HepG2 (cell line): ENCODE results near the gene RUNDC1. TPM values are rescaled to one million over a fixed set of nuclear protein-coding genes. Genes with fewer than 3 reads are reported as not detected.
A peak's percentile ranks its signal among the peaks of the same experiment; 100 is the strongest.
"Not testable (repeated sequence)": the region's sequence is repeated elsewhere in the genome, so short reads cannot be mapped to it uniquely, and the experiment has no call there.

Experiments
- ATAC-seq: fragments of 200-7000 bp; cut with Tn5 transposase; 3 replicates; pipeline ENCODE4 v1.9.1; 2020; ENCODE audit warnings: mild to moderate bottlenecking, moderate library complexity
- BruUV-seq: library from RNA; stranded (reverse); fragments of 400-500 nt; replicated peaks from 2 replicates; lab custom pipeline; 2021; lab: Mats Ljungman, UMichigan
- CTCF ChIA-PET: fragments of 300-600 bp; formaldehyde crosslinking; extraction: SDS; loops from one replicate; lab custom pipeline; 2021; ENCODE audit warnings: low total read pairs, inconsistent platforms, low intra/inter-chr PET ratio; lab: Yijun Ruan, JAX
- POLR2A ChIA-PET: fragments of 350-600 bp; sonication (Branson Sonifier 250); formaldehyde crosslinking; loops from one replicate; lab custom pipeline; 2020; ENCODE audit warnings: antibody characterized with exemption, inconsistent platforms; lab: Yijun Ruan, JAX
- DNase-seq: peaks from one replicate; pipeline ENCODE4 v3.0.0-alpha.2; 2015; ENCODE audit warnings: low spot score
- FAIRE-seq: peaks from 3 replicates; lab custom pipeline; 2011; peaks lifted over from hg19 to GRCh38; lab: Jason Lieb, UNC
- H2AFZ ChIP-seq: one replicate; pipeline ENCODE4 v1.6.1; 2011; ENCODE audit warnings: low read length, inconsistent platforms
- H3K27ac ChIP-seq: fragments of 300-600 bp; 3 replicates; pipeline ENCODE4 v1.8.0; 2011; ENCODE audit warnings: mixed run types, mild to moderate bottlenecking, mixed read lengths, low read length, inconsistent platforms; ENCODE audit not compliant: insufficient read depth; ENCODE audit errors: extremely low read length
- H3K27me3 ChIP-seq, 2 experiments: fragments of 200-600 bp in 1 of 2; 2 replicates in 1 of 2; 3 replicates in 1 of 2; pipeline versions ENCODE4 v1.6.0 to v1.8.0; 2011; ENCODE audit warnings: low read length in 2 of 2, mild to moderate bottlenecking in 2 of 2, moderate library complexity in 2 of 2, inconsistent platforms in 1 of 2; ENCODE audit not compliant: insufficient read depth in 2 of 2, control insufficient read depth in 1 of 2
- H3K36me3 ChIP-seq, 2 experiments: fragments of 200-600 bp in 1 of 2; replicated peaks in 1 of 2; 2 replicates in 1 of 2; 3 replicates in 1 of 2; pipeline versions ENCODE4 v1.5.1 to v1.8.0; 2011; ENCODE audit warnings: low read length in 2 of 2, inconsistent platforms in 1 of 2; ENCODE audit not compliant: insufficient read depth in 2 of 2, control insufficient read depth in 1 of 2
- H3K4me1 ChIP-seq: 2 replicates; pipeline ENCODE4 v1.5.1; 2012; ENCODE audit warnings: low read length, inconsistent platforms; ENCODE audit not compliant: insufficient read depth
- H3K4me2 ChIP-seq: 2 replicates; pipeline ENCODE4 v1.6.0; 2011; ENCODE audit warnings: low read depth, low read length, inconsistent platforms
- H3K4me3 ChIP-seq, 3 experiments: fragments of 200-600 bp in 1 of 3; sonication (generic), shearing (Covaris generic) in 1 of 3; replicated peaks in 1 of 3; 2 replicates each; pipeline ENCODE4 v1.5.1; 2011 to 2016; ENCODE audit warnings: low read length in 3 of 3, inconsistent platforms in 2 of 3, low read depth in 2 of 3, mild to moderate bottlenecking in 2 of 3, control low read depth in 1 of 3, mixed read lengths in 1 of 3; ENCODE audit not compliant: insufficient read depth in 1 of 3
- H3K79me2 ChIP-seq: one replicate; pipeline ENCODE4 v1.6.1; 2011; ENCODE audit warnings: low read length, inconsistent platforms; ENCODE audit not compliant: insufficient read depth
- H3K9ac ChIP-seq: 2 replicates; pipeline ENCODE4 v1.6.0; 2011; ENCODE audit warnings: mild to moderate bottlenecking, low read depth, low read length, inconsistent platforms; ENCODE audit not compliant: insufficient read depth
- H3K9me3 ChIP-seq: 2 replicates; pipeline ENCODE4 v1.5.1; 2012; ENCODE audit warnings: mild to moderate bottlenecking, low read length
- H4K20me1 ChIP-seq: 2 replicates; pipeline ENCODE4 v1.6.0; 2011; ENCODE audit warnings: inconsistent platforms, mild to moderate bottlenecking, low read length, moderate library complexity; ENCODE audit not compliant: insufficient read depth
- SP140L ChIP-seq: sonication (generic); formaldehyde crosslinking; IDR thresholded peaks from 2 replicates; pipeline ENCODE4 v1.4.0; 2020; ENCODE audit warnings: missing genetic modification reagents, borderline replicate concordance
- ZNF292 ChIP-seq: sonication (generic); formaldehyde crosslinking; IDR thresholded peaks from 2 replicates; pipeline ENCODE4 v1.8.1; 2022; ENCODE audit warnings: mild to moderate bottlenecking, low read depth, missing genetic modification reagents, borderline replicate concordance
- ZNF563 ChIP-seq: sonication (generic); formaldehyde crosslinking; IDR thresholded peaks from 2 replicates; pipeline ENCODE4 v1.8.0; 2022; ENCODE audit warnings: mild to moderate bottlenecking, moderate library complexity, missing genetic modification reagents
- WGBS: methylation state at CpG from one replicate; pipeline ENCODE4 v1.1.6; 2017; ENCODE audit warnings: low lambda C conversion rate; 5-methylcytosine and 5-hydroxymethylcytosine counted together
- in situ Hi-C: cut with HindIII; loops from 2 replicates; pipeline ENCODE4 v1.10.0; 2017; ENCODE audit warnings: low pct_unique_long_range_greater_than_20kb; ENCODE audit not compliant: extremely low pct_ligation_motif_present
- intact Hi-C: fragments of 100-400 bp; cut with micrococcal nuclease; formaldehyde crosslinking; loops from one replicate; pipeline ENCODE4 v1.10.0; 2022; ENCODE audit not compliant: unreplicated experiment
- polyA plus RNA-seq, 8 experiments: library from polyadenylated mRNA; depleted of rRNA in 3 of 8; stranded (reverse) in 7 of 8; unstranded in 1 of 8; fragments of >200 nt; fragmentation: Illumina TruSeq in 4 of 8; extraction: Trizol in 4 of 8; gene quantifications; 2 replicates each; pipeline versions ENCODE4 v1.2.1 to v1.2.3, GENCODE V29; 2011 to 2016; ENCODE audit warnings: low read depth in 4 of 8, missing spikeins in 1 of 8, mixed read lengths in 1 of 8; ENCODE audit not compliant: insufficient read depth in 1 of 8
- total RNA-seq, 5 experiments: library from RNA; depleted of rRNA; stranded (reverse); fragments of >200 nt; fragmentation: Illumina TruSeq; extraction: Trizol; gene quantifications; 2 replicates each; pipeline ENCODE4 v1.2.3, GENCODE V29; 2016; ENCODE audit warnings: low read depth in 1 of 5
- TF ChIP-seq, protein P1 (sequence below): sonication (generic); formaldehyde crosslinking; IDR thresholded peaks from 2 replicates; pipeline ENCODE4 v1.5.0; 2020; ENCODE audit warnings: mild to moderate bottlenecking, missing genetic modification reagents, borderline replicate concordance
- TF ChIP-seq, protein P2 (sequence below): sonication (generic); formaldehyde crosslinking; IDR thresholded peaks from 2 replicates; pipeline ENCODE4 v1.9.0; 2022; ENCODE audit warnings: low read depth, missing genetic modification reagents

Gene RUNDC1
- total and polyA plus RNA-seq, 2 of the 13 experiments (the other 11 are each of a cell fraction or from before 2014, with no cell fraction given): 10.3 to 11.4 TPM

DNA sequence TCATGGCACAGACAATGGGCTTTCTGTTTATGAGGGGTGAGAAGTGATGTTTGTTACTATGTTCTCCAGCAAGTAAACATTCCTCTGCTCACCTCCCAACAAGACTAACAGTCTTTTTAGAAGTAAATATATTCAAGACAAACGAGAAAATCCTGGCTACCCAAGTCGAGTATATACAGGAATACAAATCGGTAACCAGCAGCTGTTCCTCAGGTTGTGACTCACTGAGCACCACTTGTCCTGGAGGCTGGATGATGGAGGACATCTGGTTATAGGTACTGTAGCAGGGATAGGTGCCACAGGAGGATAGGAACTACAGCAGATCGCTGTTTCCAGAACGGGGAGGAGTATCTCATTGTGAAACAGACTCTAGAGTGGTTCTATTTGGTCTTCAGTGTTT, 12.5 kb downstream of the RUNDC1 start:
- Histone ChIP-seq H3K4me1 (peaks cover 27% of the 10 kb centered on the region), H3K9ac (no peak overlapping the region), H3K4me3 (no peak overlapping the region), H3K27ac (no peak overlapping the region)
- no peak for TF ChIP-seq SP140L (CRISPR knock-in tag)
- TF ChIP-seq ZNF292 (CRISPR knock-in tag): no peak
- TF ChIP-seq, protein P1, sequence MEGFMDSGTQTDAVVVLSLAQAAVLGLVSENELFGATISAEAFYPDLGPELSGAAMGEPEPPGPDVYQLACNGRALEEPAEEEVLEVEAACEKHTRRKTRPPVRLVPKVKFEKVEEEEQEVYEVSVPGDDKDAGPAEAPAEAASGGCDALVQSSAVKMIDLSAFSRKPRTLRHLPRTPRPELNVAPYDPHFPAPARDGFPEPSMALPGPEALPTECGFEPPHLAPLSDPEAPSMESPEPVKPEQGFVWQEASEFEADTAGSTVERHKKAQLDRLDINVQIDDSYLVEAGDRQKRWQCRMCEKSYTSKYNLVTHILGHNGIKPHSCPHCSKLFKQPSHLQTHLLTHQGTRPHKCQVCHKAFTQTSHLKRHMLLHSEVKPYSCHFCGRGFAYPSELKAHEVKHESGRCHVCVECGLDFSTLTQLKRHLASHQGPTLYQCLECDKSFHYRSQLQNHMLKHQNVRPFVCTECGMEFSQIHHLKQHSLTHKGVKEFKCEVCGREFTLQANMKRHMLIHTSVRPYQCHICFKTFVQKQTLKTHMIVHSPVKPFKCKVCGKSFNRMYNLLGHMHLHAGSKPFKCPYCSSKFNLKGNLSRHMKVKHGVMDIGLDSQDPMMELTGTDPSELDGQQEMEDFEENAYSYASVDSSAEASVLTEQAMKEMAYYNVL: no peak
- TF ChIP-seq, protein P2, sequence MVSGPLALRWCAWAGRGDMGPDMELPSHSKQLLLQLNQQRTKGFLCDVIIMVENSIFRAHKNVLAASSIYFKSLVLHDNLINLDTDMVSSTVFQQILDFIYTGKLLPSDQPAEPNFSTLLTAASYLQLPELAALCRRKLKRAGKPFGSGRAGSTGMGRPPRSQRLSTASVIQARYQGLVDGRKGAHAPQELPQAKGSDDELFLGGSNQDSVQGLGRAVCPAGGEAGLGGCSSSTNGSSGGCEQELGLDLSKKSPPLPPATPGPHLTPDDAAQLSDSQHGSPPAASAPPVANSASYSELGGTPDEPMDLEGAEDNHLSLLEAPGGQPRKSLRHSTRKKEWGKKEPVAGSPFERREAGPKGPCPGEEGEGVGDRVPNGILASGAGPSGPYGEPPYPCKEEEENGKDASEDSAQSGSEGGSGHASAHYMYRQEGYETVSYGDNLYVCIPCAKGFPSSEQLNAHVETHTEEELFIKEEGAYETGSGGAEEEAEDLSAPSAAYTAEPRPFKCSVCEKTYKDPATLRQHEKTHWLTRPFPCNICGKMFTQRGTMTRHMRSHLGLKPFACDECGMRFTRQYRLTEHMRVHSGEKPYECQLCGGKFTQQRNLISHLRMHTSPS (CRISPR knock-in tag): no peak
- no peak for TF ChIP-seq ZNF563 (CRISPR knock-in tag)
- TF ChIP-seq, all 625 proteins: peak for 0
- Histone ChIP-seq H4K20me1 (no peaks in the 10 kb centered on the region), H3K79me2 (no peaks in the 10 kb centered on the region), H3K4me2 (no peak overlapping the region), H3K36me3 (peaks cover 21 to 52% of the 10 kb centered on the region in 2 experiments), H3K27me3 (no peaks in the 10 kb centered on the region), H3K9me3 (no peaks in the 10 kb centered on the region), H2AFZ (no peak overlapping the region)
- FAIRE-seq (no peak), ATAC-seq (no peak), DNase-seq (no peak)
- TSS peak; percentile 30 for BruUV-seq
- intact Hi-C loops: no loop called here
- CTCF ChIA-PET: no interaction called here
- POLR2A ChIA-PET: no interaction called here
- in situ Hi-C loops: no loop called here
- 86% methylated on average over 5 of the region's 5 CpGs for WGBS

DNA sequence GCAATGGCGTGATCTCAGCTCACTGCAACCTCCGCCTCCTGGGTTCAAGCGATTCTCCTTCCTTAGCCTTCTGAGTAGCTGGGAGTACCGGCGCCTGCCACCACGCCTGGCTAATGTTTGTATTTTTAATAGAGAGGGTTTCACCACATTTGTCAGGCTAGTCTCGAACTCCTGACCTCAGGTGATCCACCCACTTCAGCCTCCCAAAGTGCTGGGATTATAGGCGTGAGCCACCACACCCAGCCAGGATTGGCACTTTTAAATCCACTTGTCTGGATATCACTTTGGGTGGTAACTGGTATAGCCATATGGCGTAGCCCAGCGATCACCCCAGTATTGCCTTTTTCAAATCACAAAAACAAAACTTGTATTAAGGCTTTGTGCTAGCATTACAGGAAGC, 13.5 kb downstream of the RUNDC1 start:
- FAIRE-seq, BruUV-seq, H3K27me3 ChIP-seq, H3K9ac ChIP-seq, intact Hi-C loops, H3K9me3 ChIP-seq, H3K4me2 ChIP-seq, H3K27ac ChIP-seq, DNase-seq, H3K4me3 ChIP-seq, H2AFZ ChIP-seq, ATAC-seq, H3K79me2 ChIP-seq, H4K20me1 ChIP-seq, CTCF ChIA-PET, in situ Hi-C loops, POLR2A ChIA-PET: not testable (repeated sequence)
- WGBS: 85% methylated on average over 10 of the region's 10 CpGs
- peaks cover 27% of the 10 kb centered on the region for H3K4me1 ChIP-seq
- H3K36me3 ChIP-seq: peaks cover 18 to 42% of the 10 kb centered on the region in 2 experiments
